Stimulated activated CD4-positive, alpha-beta T cell treated with anti-CD3 and anti-CD28 coated beads, Interleukin-4, amount 100 ng/mL, for 4 hours (primary cell): ENCODE data around the gene HSD17B7.
A peak's percentile ranks its signal among the peaks of the same experiment; 100 is the strongest.
"Not testable (repeated sequence)": the region's sequence is repeated elsewhere in the genome, so short reads cannot be mapped to it uniquely, and the experiment has no call there.

Source experiments
- DNase-seq, 2 experiments: peaks; one replicate each; pipeline ENCODE4 v3.0.0-alpha.2; 2020

HSD17B7 gene, protein sequence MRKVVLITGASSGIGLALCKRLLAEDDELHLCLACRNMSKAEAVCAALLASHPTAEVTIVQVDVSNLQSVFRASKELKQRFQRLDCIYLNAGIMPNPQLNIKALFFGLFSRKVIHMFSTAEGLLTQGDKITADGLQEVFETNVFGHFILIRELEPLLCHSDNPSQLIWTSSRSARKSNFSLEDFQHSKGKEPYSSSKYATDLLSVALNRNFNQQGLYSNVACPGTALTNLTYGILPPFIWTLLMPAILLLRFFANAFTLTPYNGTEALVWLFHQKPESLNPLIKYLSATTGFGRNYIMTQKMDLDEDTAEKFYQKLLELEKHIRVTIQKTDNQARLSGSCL

GRCh38 chr1:162790303-162790984, at the start of gene HSD17B7:
Gene HSD17B7 (plus strand): TSS chr1:162790702. CDS start chr1:162790801, 99 bp downstream.
- peak; percentile 59 to 78 for DNase-seq

- no peak for DNase-seq
Observed at GRCh38 chr1:162740755-162741154, 49.7 kb upstream of the HSD17B7 start.

- DNase-seq, result no peak
Observed at GRCh38 chr1:162741574-162741973, 48.9 kb upstream of the HSD17B7 start.

GRCh38 chr1:162746264-162746942, 44.1 kb upstream of the HSD17B7 start:
- DNase-seq, result not testable (repeated sequence)

- no peak for DNase-seq
Observed at GRCh38 chr1:162753001-162753658, 37.4 kb upstream of the HSD17B7 start.

GRCh38 chr1:162753998-162754585, 36.4 kb upstream of the HSD17B7 start:
- no peak for DNase-seq

GRCh38 chr1:162755306-162755705, 35.2 kb upstream of the HSD17B7 start:
- no peak for DNase-seq

DNA sequence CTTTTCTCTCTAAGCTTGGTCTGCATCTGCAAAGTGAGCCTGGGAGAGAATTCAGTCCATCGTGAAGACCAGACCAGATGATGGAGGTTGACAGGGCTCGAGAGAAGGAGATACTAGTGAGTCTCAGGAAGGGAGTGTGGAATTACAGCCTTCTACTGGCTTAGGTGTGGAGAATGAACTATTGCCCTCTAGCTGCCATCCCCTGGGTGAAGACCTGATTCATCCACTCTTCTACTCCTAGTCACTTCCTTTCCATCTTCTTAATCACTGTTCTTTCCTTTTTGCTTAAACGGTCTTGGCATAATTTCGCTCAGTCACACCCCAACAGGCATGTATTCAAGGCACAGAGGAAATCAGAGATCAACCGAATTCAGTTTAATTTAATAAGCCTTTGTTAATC, 34.0 kb upstream of the HSD17B7 start:
- no peak for DNase-seq

GRCh38 chr1:162757476-162757875, 33.0 kb upstream of the HSD17B7 start:
- no peak for DNase-seq

- DNase-seq, result no peak
Observed at GRCh38 chr1:162765788-162766187, 24.7 kb upstream of the HSD17B7 start.

- DNase-seq, result no peak
Observed at GRCh38 chr1:162772571-162773154, 17.8 kb upstream of the HSD17B7 start.

DNA sequence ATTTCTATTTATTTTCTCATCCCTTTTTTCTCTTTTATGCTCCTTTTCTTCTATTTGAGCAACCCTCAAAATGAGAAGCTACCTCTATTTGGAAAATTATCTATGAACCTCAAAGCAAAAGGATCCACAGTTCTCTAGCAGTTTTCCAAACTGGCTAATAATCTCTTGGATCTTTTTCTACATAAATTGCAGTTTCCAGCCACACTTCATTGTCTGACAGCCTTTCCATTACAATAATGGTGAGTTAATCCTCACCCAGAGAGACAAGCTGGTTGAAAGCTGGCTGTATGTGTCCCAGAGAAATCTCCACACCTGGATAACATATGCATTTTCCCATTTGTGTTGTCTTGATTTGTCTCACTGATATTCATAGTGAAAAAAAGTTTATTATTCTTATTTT, 16.5 kb upstream of the HSD17B7 start:
- DNase-seq, result no peak

- no peak for DNase-seq
Observed at GRCh38 chr1:162779043-162779442, 11.5 kb upstream of the HSD17B7 start.

GRCh38 chr1:162782671-162783070, 7.8 kb upstream of the HSD17B7 start:
- DNase-seq, result no peak

DNA sequence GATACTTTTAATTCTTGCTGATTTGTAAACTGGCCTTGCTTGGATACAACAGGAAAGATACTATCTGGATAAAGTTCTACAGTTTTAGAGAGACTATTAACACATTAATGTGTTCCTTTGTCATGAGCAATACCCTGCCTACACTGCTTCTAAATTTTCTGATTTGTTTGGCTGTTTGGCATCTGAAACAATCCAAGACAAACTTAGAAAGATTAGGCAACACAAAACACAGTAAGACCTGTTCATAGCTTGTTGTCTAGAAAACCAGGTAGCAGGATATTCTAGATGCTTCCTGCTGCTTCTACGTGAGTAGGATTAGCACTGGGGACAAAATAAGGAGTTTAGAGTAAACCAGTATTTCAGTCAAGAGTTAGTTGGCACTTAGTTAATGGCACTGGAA, 5.6 kb upstream of the HSD17B7 start:
- DNase-seq, result not testable (repeated sequence)

DNA sequence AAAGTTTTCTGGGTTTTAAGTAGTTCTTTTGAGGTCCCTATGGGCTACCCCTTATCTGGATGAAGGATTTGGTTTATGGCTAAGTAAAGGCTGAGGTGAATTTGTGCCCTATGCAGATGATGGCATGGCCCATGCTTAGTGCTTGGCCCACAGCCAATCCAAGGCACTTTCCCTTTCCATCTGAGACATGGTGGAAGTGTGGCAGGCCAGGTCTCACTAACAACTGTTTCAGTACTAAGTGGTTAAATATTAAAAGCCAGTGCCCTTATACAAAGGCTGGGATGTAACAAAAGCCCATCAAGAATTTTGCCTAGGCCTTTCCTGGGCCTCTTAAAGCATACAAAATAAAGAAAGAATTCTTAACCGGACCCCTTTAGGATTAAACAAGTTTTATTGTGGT, 1.7 kb upstream of the HSD17B7 start:
- not testable (repeated sequence) for DNase-seq

DNA sequence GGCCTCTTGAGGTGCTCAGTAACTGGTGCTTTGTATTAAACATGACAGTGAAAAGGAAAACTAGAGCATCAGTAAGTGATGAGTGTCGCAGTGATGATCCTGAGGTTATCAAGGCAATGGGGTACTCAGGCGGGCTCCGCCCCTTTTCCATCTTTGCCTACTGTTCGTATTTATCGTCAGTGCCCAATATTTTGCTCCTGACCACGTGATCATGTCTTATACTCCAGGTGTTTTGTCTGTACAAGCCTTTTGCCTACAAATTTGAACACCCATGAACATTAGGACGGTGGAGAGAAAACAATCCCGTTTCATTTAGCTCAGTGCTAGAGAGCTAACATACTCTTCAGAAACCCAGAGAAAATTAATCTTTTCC, 469 bp downstream of the HSD17B7 start:
- not testable (repeated sequence) for DNase-seq

DNA sequence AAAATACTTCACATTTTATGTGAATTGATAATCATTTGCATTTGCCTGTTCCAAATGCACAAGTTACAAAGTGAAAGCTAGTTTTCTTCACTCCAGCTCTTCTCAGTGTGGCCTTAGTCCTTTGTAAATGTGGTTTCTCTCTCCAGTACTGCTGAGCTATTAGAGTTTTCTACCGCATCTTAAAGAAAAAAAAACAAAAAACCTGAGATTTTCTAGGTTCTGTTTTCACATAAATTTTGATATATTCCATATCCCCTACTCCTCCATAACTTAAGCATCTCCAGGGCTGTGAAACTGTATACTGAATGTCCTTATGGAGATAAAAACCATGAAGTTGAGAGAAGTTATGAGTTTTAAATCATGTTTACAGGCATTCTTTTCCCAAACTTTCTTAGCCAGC, 3.8 kb downstream of the HSD17B7 start:
- not testable (repeated sequence) for DNase-seq

GRCh38 chr1:162796617-162797279, 6.2 kb downstream of the HSD17B7 start:
- not testable (repeated sequence) for DNase-seq

- DNase-seq, result not testable (repeated sequence)
Observed at GRCh38 chr1:162799995-162800830, 9.7 kb downstream of the HSD17B7 start.

DNA sequence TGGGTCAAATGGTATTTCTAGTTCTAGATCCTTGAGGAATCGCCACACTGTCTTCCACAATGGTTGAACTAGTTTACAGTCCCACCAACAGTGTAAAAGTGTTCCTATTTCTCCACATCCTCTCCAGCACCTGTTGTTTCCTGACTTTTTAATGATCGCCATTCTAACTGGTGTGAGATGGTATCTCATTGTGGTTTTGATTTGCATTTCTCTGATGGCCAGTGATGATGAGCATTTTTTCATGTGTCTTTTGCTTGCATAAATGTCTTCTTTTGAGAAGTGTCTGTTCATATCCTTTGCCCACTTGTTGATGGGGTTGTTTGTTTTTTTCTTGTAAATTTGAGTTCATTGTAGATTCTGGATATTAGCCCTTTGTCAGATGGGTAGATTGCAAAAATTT, 17.0 kb downstream of the HSD17B7 start:
- DNase-seq, result not testable (repeated sequence)
